Stimulated activated CD4-positive, alpha-beta T cell treated with anti-CD3 and anti-CD28 coated beads, Interleukin-4, amount 100 ng/mL, for 48 hours (primary cell): ENCODE data around the gene WRAP73.

Experiments used
- DNase-seq, 2 donors: peaks; one replicate each; pipeline ENCODE4 v3.0.0-alpha.2; 2020; ENCODE audit warnings: low read depth in 2 of 2

Gene WRAP73

DNA sequence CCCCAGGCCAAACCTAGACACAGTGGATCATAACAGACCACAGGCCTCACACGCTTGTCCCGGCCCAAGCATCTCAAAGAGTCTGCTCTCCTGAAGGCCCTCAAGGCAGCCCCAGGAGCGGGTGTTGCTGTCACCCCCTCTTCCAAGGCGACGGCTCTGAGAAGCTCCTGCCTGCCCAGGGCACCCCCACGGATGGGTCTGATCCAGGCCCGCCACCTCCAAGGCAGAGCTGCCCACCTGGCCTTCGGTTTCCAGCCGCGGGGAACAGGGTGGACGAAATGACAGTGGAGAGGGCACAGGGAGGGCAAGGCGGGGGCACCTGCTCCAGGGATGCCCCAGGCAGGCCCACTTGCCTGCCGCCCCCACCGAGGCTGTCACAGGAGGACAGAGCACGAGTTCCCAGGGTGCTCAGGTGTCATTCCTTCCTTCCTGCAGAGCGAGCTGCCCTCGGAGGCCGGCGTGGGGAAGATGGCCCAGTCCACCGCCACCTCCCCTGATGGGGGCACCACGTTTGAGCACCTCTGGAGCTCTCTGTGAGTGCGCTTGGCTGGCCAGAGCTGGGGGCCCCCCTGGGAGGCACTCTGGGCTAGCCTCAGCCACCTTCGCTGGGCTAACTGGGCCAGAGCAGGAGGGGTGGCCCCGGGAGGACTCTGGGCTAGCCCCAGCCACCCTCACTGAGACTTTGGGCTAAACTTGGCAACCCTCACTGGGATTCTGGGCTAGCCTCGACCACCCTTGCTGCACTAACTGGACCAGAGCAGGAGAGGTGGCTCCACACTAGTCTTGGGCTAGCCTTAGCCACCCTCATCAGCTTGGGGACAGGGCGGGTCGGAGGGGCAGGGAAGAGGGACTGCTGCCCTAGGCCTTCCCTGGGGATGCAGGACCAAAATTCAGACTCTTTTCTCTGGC is 32.2 kb upstream of the WRAP73 start:
- DNase-seq: no peak

DNA sequence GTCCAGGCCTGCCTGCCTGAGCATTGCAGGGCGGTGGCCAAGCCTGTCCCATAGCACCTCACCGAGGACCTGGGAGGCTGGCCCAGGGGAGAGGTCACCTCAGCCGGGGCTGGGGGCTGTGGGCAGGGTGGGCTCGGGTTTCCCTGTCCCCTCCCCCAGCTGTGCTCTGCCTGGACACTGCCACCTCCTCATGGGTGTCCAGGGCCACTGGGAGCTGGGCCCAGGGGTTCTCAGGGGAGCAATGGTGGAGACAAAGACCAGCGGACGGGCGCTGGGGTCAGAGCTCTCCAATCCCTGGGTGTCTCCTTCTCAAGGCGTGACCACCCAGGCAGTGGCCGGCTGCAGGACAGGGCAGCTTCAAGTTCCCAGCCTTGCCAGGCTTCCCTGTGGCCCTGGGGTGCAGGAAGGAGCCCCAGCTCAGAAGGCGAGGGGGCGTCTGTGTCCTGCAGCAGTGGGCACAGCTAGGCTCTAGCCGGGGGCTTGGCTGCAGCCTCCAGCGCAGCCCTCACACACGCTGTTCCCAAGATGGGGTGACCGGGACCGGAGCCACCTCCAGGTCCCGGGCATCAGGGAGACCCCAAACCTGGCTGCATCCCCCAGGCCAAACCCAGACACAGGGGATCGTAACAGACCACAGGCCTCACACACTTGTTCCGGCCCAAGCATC is 31.5 kb upstream of the WRAP73 start:
- no peak for DNase-seq

DNA sequence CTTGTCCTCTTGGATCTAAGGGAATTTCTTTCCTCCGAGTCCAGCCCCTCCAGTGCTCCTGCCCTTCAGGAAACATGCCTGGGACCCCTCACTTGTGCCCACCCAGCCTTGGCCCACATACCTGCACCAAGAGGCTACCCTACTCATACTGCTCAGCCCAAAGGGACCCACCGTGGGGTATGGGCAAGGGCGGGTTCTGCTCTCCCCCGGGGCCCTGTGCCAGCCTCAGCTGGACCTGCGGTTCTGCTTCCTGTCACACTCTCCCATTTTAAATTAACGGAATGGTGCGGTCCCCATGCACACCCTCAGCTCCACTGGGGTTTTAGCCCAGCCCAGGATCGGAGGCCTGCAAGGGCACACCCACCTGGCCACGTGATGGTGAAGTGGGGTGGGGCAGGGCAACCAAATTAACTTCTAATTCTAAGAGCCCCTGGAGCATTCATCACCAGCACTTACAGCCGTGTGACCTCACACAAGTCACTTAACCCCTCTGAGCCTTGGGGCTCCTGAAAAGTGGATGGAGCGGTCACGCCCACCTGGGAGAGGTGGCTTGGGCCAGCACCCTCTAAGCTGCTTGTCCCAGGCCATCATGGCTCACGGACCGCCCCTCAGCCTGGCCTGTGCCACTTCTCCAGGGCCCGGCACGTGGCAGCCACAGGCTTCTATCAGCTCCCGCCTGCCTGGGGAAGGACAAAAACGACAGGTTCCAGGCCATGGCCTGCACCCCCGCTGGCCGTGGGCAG is 30.8 kb upstream of the WRAP73 start:
- DNase-seq: no peak

DNA sequence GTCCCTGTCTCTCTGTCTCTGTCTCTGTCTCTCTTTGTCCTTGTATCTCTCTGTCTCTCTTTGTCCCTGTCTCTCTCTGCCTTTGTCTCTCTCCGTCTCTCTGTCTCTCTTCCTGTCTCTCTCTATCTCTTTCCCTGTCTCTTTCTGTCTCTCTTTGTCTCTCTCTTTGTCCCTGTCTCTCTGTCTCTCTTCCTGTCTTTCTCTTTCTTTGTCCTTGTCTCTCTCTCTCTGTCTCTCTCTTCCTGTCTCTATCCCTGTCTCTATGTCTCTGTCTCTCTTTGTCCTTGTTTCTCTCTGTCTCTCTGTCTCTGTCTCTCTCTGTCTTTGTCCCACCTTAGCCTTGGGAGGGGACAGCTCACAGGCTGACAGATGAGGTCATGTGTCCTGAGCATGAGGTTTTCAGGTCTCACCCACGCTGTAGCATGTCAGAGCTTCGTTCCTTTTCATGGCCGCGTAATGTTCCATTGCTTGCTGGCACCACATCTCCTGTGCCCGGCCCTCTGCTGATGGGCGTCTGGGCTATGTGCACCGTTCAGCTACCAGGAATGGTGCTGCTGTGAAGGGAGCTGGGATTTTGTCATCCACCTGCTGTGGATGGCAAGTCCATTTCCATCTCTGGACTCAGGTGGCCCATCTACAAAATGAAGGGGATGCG is 30.0 kb upstream of the WRAP73 start:
- DNase-seq: no peak

DNA sequence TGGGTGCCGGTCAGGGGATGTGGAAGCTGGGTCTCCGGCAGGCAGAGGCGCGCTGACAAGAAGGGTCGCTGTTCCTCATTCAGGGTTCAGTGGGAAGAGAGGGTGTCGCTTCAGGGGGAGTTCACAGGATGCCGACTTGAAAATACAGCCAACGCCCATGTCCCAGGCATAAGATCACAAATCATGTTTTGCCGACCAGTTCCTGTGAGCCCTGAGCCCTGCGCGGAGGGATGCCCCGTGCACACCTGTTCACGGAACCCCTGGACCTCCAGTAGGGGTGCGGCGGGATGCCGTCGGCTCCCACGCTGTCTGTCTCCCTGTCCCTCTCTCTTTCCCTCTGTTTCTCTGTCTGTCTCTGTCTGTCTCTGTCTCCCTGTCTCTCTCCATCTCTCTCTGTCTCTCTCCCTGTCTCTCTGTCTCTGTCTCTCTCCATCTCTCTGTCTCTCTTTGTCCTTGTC is 29.2 kb upstream of the WRAP73 start:
- DNase-seq: no peak

DNA sequence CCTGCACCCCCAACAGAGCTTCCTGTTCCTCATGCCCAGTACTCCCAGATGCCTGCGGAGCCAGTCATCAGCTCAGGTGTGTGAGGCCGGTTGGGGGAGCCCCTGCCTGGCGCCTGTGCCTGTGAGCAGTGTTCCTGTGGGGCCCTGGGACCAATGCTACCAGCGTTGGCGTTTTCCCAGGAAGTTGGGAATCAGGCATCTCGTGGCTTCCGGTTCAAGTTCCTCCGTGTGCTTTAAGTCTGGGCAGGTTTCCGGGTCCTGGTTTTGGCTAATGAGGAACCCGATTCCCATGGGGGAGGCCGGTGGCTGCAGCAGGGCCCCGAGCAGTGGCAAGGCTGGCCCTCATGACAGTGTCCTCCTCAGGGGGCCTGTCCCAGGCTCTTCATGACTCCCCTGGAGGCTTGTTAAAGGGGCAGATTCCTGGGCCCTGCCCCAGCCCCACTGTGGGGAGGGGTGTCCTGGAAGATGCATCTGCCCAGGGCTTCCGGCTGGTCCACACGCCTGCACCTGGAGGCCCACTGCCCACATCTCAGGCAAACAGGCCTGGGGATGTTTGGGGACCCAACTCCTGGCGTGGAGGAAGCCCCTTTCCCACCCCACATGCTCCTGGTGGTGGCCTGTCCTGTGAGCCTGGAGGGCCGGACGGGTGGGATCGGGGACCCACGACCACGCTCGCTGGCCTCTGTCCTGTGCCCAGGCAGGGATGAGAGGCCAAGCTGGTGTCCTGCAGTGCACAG is 28.6 kb upstream of the WRAP73 start:
- no peak for DNase-seq

DNA sequence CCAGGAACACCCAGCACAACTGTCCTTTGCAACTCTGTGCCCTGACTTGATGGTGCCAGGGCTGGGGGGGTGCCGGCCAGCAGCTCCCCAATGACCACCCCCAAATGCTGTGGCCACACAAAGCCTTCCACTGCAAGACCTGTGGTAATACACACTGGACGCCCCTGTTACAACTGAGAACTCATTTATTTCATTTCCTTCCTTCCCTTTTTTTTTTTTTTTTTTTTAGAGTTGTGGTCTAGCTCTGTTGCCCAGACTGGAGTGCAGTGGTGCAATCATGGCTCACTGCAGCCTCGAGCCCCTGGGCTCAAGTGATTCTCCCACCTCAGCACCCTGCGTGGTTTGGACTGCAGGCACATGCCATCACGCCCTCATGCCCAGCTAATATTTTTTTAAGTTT is 27.6 kb upstream of the WRAP73 start:
- DNase-seq: no peak

DNA sequence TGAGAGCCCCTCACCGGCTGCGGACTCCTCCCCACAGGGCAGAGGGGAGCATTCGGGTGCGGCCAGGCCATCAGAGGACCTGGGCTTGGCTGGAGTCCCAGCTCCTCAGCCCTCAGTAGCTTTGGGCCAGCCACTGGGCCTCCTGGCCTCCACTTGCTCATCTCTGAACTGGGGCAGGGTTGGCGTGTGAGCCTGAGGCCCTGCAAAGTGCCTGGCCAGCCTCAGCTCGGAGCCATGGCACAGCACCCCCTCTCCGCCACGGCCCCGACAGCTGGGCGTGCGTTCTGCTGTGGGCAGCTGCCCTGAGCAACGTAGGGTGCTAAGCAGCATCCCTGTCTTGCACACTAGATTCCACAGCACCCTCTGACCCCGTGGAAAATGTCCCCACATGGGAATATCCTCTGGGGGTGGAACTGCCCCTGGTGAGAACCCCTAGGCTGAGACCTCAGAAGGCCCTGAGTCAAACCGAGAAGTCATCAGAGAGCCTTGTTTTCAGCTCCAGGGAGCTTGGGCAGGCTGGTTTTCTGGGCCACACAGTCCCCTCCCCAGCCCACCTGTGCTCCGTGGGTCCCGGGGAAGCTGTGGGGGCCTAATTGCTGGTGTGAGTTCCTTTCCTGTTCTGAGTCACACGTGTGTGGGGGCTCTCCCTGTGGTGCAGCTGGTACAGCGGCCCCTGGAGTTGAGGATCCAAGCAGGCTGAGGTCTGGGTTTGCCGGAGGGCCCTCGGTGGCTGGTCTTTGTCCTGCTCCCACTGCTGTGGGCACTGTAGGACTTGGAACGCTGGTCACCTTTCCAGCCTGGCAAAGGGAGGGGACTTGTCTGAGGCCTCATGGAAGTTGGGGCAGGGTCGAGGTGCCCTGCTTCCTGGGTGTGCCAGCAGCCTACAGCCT is 26.9 kb upstream of the WRAP73 start:
- no peak for DNase-seq

DNA sequence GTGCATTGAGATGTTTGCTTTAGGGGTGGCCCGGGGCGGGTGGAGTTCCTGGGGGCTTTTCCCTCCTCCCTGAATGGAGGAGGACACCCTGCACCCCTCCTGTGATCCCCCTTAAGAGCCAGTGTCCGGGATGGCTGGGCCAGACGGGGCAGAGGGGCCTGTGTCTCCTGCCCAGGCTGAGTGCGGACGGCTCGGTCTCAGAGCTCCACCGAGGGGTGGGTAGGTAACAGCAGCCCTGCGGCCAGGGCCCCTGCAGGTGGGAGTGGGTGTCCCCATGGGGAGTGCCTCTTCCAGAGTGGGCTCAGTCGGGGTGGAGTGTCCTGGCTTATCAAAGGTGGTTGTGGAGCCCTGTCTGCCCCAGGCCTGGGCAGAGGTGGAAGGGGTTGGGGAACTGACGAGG is 25.5 kb upstream of the WRAP73 start:
- no peak for DNase-seq

DNA sequence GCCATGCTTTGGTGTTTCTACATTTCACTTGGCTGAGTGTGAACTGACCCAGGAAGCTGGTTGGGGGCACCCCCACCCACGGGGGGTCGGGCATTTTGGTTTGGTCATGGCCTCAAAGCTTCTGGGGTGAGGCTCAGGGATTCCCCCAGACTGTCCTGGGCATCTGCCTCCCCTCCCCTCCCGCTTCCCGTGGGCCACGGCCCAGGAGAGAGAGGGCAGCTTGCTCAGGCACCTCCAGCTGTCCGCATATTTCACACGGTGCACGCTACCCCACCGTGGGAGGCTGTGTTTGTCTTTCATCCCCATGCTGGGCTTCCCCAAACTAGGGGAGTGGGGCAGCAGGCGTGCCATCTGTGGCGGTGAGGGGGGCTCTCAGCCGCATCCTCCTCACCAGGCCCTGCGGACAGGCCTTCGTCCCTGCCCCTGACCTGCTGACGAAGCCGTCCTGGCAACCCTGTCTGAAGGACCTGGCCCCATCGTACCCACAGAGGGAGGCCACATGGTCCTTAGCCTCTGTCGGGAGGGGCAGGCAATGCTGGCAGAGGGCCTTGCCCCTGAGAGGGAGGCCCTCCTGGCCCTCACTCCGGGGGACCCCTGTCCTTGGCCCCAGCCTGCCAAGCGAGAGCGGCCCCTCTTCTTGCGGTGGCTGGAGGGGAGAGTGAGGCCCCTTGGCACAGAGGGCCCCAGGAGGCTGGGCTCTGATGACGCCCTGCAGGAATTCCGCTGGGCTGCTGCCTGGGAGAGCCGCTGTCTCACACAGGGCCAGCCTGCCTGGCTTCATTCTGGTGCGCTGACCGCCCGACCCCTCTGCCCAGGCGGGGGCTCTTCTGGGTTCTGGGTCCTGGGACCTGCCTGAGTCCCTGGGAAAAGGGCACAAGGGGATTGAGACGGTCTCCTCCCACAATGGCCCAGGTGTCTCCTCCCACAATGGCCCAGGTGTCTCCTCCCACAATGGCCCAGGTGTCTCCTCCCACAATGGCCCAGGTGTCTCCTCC is 24.5 kb upstream of the WRAP73 start:
- DNase-seq: no peak

DNA sequence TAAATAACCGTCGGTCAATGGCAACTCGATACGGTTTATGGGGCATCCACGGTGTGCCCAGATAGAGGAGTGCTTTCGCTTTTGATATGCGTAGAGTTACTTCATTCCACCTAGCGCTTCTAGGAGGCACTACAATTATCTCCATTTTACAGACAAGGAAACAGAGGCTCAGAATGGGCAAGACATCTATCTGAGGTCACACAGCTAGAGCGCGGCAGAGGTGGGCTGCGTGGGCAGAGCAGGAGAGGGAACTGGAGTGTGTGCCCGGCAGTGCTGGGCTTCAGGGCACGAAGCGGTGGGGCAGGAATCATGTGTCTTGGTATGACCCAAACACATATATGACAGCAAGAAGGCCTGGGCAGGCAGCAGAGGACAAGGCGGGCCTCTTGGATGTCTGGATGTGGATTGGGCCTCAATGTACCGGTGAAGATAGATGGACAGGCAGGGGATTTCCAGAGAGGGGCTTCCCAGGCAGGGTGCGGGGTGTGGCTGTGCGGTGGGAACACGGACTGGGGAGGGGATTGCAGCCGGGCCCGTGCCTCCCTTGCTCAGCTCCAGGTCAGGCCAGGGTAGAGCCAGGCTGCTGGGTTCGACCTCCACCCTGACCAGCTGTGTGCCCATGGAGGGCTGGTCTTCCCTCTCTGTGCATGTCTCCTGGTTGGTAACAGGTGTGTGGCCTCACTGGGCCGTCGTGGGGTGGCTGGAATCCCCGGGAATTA is 23.6 kb upstream of the WRAP73 start:
- no peak for DNase-seq

DNA sequence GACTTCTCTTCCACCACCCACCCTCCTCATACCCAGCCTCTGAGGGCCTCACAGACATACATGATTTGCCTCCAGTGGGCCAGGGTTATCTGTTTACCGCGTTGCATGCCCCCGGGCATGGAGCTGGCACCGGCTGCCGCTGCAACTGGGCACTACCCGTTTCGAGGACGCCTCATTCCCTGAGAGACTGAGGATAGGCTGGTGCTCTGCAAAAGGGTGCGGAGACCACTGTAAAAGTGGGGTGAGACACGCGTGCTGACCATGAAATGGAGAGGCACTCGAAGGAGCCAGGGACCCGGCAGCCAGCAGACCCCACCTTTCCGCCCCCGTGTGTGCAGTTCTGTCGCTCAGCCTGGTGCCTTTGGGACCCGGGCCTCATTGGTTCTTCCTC is 23.1 kb upstream of the WRAP73 start:
- DNase-seq: no peak

DNA sequence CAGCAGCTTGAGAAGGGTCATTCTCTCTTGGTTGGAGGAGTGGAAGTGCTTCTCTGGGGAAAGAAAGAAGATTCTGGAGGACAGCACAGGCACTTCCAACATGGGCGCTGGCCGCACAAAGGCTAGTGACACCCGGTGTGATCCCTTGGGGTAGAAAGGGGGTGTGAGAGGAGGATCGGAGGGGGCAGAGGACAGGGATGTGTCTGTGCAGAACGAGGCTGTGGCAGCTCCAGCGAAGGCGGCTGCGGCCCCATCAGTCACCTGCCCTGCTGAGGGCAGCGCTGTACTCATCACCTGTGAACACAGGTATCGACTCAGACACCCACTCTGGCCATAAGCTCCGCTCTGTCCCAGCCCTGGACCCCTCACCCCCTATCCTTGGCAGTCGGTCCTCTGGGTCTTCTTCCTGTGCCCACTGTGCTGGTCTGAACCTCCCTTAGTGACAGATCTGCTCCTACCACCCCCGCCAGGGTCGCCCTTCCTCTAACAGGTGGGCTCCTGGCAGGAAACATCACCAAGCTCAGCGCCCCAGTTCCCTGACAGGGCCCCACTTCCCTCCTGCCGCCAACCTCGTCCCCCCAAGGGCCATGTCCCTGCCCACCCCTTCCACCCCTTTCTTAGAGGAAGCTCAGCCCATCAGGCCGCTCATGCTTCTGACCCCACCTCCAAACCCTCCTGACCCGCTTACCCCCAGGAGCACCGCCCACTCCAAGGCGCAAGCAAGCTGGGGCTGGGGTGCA is 22.5 kb upstream of the WRAP73 start:
- DNase-seq: no peak

DNA sequence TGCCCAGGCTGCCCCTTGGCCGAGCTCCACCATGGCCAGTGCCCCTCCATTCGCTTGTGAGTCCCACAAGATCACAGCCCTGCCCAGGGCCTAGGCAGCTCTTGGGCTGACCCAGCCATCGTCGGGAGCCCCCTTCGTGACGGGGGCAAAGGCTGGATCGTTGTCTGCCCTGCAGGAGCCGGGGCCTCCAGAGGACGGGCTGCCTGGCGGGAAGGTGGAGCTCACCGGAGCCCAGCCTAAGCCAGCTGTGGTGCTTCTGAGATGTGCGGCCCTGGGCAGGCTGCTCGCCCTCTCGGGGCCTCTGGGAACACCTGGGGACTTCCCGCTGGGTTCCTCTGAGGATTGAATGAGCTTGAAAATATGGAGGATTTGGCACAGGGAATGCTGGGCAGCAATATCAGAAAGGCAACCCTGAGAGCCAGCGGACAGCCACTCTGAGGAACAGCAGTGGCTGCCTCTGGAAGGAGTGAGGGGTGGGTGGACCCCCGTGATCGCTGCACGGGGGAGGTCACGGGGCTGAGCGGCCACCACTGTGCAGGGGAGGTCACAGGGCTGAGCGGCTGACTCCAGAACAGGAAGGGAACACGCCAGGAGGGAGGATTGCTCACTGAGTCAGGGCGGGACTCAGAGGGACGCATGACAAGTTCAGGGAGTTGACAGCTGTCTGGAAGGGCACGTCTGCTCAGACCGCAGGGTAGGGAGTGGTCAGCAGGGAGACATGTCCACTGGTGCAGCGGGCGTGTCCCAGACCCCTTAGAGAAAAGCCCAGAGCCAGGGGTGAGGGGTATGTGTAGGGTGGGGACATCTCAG is 21.7 kb upstream of the WRAP73 start:
- no peak for DNase-seq

DNA sequence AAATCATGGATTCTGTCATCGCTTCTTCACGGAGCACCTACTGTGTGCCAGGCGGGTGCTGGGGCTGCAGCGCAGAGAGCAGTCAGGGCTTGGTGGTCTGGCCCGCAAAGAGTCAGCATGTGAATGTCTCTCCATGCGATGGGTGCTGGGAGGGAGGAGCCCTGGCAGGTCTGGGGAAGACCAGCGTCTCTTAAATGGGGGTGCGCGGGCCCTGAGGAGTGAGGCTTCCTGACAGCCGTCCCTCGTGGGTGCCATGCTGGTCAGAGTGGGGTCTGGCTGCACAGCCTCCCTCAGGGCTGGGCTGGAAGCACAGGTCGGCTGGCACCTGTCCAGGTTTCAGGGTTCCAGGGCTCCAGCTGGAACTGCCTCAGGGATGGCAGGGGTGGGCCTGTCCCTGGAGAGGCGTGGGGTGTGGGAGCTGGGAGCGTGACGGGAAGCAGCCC is 20.9 kb upstream of the WRAP73 start:
- DNase-seq: no peak

DNA sequence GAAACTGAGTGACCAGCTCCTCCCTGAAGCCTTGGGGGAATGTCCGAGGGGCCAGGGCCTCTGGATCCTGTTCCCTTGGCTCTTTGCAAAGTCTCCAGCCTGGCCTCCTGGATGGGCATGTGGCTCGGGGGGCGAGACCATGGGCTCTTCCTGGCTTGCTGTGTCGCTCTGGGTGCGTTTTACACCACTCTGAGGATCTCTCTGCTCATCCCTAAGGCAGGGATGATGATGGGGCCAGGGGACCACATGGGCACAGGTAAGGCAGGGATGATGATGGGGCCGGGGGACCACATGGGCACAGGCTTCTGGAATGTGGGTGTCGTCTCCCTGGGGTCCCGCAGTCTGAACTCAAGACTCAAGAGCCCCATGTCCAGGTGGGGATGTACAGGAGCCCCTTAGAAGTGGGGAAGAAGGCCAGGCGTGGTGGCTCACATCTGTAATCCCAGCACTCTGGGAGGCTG is 20.1 kb upstream of the WRAP73 start:
- DNase-seq: no peak

DNA sequence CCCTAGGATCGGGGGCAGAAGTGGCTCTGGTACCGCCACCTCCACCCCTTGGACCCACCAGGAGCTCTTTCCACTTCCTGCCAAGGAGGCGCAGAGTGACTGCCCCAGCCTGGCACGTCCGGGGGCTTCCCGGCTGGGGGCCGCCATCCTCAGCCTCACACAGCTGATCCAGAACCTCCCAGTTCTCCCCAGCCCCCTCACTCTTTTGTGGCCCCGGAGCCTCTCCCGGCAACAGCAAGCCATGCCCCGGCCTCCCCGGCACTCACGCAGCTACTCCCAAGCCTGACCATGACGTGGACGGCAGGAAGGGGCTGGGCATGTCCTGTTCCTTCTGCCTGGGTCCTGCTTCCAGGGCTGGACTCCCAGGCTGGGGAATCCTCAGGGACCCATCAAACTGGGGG is 19.5 kb upstream of the WRAP73 start:
- no peak for DNase-seq
